Brain pericyte (primary cell): ENCODE measurements around the gene TCERG1L.

ENCODE experiments used
- DNase-seq: peaks from one replicate; pipeline ENCODE4 v3.0.0-alpha.2; 2012; ENCODE audit warnings: low read depth, low spot score

TCERG1L gene

DNA sequence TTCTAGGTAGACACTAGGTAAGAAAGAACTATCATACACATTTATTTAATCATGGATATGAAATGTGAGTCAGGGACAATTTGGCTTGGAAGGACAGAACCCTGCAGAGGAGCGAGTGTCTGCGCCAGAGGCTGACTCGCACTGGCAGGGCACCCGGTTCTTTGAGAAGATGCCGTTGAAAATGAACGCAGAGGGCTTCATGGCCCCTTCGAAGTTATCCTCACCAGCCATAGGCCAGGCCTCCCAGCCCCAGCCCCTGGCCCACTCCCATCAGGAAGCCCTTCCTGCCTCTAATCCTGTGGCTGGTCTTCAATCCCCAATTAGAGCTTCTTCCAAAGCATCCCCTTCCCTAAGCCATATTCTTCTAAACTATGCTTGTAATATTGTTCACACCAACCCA, 239.8 kb downstream of the TCERG1L start:
- DNase-seq: no peak

DNA sequence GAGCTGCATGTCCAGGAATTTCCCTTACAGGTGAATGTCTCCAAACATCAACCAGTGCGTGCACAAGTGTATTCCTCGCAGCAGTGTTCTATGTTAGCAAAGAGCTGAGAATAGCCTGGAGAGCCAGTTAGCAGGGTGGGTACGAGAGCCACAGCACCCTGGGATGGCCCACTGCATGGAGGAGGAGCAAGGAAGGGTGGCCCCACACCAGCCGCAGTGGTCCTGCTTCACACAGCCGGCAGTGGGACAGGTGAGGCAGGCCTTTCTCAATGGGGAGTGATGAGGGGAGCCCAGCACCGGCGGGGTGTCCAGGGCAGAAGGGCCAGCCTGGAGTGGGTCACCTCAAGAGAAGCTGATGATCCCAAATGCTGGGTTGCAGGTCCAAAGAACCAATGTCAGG, 240.7 kb downstream of the TCERG1L start:
- DNase-seq: no peak

DNA sequence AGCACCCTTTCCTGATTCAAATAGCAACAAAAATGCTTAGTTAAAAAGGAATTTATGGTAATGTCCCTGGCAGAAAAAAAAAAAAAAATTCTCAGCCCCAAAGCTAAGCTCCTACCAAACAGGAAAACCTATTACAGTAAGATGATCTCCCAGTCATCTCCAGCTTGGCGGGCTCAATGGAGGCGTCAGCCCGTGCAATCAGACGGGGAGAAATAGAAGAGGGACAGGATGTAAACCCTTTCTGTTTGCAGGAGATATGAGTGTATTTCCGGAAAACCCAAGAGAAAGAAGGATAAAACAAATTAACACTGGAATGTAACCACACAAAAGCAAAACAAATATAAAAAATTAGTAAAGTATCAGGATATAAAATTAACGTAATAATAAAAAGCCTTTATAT, 242.8 kb downstream of the TCERG1L start:
- no peak for DNase-seq

DNA sequence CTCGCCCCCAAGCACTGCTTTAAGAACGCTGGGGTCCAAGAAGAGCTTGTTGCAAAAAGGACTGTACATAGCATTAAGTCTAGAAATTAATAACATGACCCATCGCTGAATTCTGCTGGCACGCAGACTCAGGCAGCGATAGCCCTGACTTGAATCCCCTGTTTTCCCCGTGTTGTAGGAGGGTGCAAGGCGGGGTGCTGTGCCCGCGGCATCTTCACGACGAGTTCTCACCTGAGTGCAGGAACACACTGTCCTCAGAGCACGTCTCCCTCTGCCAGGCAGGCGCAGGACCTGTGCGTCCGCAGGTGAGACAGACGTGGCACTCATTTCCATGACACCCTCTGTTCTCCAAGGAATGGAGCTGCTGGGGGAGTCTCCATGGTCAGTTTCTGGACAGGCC, 243.2 kb downstream of the TCERG1L start:
- no peak for DNase-seq

DNA sequence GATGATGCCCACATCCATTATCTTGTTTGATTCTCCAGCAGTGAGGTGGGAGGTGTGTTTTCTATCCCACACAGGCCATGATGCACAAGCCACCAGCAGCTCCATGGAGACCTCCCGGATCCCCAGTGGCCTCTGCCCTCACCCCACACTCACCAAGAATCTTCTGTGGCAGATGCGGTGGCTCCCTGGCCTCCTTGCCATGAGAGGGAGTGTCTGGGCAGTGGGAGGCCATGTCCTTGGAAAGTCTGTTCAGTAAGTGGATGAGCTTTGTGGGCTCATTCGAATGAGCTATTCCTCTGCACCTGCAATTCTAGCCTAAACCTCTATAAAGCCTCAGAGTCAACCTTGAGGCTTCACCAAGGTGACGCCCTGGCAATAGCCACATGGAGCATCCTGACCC, 243.8 kb downstream of the TCERG1L start:
- no peak for DNase-seq

DNA sequence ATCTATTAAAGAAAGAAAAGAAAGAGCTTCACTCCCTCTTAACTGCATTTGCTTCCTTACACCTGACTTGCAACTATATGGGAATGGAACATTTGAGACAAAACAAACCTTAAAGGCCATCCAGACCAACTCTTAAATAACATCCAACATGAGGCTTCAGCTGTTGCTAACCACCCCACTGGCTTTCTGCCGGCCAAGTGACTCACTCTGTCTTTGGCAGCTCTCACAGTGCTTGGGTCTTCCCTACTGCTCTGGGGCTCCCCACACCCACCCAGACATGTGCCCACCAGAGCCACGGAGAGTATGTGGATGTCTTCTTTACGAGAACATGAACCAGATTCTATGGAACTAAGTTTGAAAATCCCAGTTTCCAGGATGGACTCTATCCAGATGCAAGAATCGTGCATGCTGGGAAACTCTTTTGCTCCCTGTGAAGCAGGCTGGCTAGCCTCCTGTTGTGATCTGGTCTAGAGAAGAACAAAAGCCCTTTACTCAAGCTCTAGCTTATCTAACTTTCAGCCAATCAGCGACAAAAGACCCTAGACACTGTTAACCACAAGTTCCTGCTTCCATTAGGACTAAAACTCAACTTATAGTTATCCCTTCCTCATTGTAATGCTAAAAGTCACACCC, 245.7 kb downstream of the TCERG1L start:
- DNase-seq: no peak

DNA sequence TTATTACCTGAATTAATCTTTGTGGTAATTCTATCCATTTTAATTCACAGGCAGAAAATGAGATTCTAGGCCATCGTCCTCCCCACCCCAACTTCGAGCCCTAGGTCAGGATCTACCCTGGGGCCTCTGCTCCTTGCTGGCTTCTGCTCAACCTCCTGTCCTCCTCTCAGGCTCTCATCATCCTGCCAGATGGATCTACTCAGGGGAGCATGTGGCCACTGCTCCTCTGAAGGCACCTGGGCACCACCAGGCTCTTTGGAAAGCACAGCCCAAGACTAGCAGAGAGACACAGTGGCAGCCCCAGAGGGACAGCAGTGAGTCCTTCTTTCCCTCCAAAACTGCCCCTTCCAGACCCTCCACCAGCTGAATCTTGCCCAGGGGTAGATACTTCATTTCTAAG, 248.2 kb downstream of the TCERG1L start:
- no peak for DNase-seq

DNA sequence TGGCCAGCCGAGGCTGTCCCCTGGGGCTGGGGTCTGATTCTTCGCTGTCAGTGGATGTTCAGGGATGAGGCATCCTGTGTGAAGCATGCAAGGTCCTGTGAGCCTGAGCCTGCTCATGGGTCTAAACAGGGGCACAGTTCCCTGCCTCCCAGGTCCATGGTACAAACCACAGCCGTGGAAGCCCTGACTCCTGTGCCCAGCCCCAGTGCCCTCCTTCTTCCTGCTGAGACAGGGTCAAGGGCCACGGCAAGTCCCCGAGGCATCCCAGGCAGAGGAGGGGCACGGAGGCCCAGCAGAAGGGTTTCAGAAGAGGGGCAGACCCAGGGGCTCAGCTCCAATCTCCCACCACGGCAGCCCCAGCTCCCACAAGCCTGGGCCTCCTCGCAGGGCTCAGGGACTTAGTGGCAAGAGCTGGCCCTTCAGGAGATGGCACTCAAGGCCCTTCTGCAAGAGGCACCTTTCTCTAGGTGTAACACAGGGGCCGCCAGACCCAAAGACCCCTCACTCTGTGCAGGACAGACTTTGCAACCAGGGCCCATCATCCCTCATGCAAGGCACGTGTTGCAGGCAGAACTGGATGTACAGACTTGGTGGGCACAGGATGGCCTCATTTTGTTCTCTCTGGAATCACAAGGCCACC, 248.8 kb downstream of the TCERG1L start:
- DNase-seq: no peak

DNA sequence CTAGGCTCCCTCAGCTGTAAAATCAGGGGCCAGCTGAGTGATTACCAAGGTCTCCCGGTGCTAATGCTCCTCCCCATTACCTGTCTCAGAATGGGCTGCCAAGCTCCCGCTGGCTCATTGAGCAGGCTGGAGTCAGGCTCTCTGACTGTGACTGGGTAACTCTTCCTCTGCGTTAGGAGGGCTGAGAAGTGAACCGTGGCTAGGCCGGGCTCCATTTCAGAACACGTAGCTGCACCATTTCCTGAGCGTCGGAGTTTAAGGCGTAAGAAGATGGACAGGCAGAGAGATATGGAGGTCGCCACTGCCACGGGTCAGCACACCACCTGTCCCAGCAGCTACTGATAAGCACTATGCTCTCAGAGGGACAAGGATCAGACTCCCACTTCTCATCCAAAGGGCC, 250.3 kb downstream of the TCERG1L start:
- no peak for DNase-seq

DNA sequence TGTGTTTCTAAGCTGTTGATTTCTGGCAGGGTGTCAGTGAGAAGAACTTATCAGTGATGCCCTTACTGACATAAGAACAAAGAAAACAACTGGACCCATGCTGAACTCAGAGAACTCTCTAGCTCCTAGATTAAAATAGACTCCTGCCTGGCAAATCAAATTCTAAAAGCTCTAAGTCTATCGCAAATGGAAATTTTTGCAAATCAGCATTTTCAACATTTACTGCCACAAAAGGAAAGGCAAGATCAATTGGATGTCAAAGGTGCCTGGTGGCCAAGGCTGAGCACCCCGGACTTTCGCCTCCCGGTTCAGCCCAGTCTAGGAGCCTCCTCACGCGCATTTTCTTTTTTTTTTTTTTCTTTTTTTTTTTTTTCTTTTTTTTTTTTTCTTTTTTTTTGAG, 251.6 kb downstream of the TCERG1L start:
- DNase-seq: no peak

DNA sequence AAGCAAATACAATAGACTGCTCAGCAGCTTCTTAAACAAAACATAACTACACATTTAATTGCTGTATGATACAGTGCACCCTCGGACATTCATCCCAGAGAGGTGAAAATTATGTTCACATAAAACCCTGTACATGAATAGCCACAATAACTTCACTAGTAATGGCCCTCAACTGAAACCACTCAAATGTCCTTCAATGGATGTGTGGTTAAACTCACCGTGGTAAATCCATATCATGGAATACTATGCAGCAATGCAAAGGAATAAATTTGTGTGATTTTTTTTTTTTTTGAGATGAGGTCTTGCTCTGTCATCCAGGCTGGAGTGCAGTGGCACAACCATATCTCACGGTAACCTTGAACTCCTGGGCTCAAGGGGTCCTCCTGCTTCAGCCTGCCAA, 252.7 kb downstream of the TCERG1L start:
- no peak for DNase-seq

DNA sequence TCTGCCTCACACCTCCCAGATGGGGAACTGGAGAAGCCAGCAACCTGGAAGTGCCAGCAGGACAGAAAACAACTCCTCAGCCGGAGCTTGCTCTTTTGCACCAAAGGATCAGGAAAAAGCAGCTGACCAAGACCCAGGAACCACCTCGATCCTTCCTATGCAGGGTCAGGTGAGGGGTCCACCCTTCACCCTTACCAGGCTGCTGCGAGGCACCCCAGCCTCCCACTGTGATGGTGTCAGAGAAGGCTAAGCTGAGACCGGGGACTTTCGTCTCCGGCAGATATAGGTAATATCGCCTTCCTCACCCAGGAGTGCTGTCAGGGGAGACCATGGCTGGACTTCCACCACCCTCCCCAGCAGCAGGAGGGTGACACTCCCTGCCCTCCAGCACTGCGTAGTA, 254.7 kb downstream of the TCERG1L start:
- no peak for DNase-seq

DNA sequence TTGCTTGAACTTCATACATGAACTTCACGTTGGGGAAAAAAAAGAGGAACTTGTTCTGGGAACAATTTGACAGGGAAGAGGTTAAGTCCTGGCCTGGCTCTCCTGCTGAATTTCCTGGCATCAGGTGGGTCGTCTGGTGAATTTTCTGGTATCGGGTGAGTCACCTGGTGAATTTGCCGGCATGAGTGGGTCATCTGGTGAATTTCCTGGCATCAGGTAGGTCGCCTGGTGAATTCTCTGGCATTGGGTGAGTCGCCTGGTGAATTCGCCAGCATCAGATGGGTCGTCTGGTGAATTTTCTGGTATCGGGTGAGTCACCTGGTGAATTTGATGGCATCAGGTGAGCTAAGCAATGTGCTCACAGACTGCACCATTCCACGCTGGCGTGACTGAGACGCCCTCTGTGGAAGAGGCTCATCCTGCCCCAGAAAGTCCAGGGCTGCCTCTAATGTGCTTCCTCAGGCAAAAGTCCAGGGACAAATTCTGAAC, 255.4 kb downstream of the TCERG1L start:
- DNase-seq: no peak

DNA sequence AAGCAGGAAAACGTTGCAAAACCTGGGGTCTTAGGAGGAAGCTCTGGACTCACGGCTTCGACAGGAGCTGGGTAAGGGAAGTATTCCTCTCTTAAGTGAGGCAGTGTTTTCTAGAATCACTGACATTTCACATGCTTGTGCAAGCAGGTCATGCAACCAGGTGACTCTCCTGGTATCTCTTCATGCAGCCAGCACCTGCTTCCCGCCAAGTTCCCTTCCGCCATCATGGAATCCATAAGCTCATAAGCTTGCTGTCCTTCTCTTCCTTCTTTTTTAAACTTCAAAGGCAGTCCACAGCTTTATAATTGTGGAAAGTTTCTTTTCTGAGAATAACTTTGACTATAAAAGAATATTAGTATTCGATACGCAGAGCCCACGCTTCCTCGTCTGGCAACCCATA, 256.1 kb downstream of the TCERG1L start:
- DNase-seq: no peak

DNA sequence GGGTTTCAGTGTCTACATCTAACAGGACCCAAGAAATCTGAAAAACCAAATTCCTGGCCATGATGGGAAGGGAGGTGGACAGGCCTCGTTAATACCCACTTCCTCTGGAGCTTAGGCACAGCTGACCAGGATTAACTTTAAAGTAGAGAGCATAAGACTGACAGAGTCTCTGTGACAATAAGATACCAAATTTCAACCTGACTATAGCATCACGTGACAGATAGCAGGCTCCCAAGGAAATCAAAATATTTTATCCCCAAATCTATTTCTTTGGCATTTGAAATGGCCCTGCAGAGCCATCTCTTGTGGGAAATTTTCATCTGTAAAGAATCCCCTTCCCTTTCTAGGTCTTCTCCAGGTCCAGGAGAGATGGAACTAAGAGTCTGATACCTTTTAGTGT, 258.3 kb downstream of the TCERG1L start:
- no peak for DNase-seq

DNA sequence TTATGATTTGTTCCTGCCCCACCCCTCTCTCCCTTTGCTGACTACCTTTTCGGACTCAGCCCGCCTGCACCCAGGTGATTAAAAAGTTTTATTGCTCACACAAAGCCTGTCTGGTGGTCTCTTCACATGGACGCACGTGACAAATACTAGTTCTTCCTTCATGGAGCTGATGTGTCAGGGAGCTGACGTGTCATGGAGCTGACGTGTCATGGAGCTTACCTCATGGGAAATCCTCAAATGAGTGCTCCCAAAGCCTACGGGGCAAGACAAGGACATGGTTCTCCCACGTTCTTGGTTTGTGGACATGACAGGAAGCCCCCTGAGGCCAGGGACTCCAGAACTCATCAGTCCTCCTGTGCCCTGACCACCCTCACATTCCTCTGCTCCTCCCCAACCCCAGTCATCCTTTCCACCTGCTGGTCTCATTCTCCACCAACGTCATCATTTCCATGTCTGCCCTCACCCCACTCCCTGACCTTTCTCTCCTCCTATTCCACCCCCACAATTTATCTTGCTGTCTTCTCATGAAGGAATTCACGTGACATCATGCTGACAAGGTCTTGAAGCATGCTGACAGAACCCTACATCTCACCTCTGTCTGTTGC, 261.3 kb downstream of the TCERG1L start:
- no peak for DNase-seq

DNA sequence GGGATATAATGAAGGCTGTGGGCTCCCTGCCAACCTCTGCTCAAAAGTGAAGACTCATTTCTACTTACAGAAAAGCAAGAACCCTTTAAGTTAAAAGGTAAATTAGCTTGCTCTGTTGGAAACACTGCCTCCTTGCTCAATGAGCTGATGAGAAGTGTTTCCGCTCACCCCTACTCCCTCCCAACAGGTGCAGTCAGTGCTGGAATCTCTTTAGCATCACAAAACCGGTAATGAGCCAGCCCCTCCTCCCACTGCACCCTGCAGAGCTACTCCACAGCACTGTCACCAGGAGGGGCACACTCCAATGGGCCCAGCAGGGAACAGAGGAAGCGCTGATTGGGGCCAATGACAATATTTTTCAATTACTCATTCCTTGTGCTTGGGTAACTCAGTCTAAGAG, 262.5 kb downstream of the TCERG1L start:
- DNase-seq: no peak

DNA sequence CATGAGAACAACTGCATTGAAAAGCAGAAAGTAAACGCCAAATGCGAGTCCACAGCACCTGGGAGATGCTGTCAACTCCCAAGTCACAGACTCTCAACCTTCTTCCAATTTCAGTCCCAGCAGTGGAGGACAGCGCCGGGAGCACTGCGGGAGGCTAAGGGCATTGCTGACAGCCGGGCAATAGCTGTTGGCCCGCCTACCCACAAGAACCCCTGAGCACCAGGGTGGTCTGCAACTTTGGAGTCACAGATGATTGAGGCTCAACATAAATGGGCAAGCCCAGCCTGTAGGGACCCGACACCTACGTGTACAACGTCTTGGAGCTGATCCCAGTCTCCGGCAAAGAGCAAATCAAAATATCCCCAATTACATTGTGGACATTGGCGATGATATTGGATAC, 262.9 kb downstream of the TCERG1L start:
- no peak for DNase-seq

DNA sequence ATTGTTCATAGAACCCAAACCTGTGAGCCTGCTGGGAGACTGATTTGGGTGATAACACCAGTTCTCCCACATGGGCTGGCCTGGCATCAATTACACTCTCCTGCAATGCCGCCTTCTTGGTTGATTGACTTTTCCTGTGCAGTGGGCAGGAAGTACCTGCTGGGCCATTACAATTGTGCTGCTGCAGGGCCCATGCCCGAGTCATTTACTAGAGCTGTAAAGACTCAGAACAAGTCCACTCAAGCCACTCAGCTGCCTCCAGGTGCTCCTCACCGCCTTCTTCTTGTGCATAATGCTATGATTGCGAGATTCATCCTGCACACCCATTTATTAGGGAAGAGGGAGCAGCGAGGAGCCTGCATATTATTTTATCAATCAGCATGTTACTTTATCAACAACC, 264.0 kb downstream of the TCERG1L start:
- DNase-seq: no peak

DNA sequence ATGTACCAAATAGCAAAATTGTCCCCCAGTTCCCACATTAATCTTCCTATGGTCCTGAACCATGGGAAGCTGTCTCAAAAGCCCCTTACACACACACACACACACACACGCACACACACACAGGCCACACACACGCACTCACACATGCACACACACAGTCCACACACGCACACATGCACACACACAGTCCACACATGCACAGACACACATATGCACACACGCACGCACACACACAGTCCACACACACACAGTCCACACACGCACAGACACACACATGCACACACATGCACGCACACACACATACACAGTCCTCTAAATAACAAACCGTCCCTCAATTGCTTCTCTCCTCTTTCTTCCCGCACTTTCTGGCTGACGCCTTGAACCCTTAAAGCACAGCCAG, 265.3 kb downstream of the TCERG1L start:
- no peak for DNase-seq

DNA sequence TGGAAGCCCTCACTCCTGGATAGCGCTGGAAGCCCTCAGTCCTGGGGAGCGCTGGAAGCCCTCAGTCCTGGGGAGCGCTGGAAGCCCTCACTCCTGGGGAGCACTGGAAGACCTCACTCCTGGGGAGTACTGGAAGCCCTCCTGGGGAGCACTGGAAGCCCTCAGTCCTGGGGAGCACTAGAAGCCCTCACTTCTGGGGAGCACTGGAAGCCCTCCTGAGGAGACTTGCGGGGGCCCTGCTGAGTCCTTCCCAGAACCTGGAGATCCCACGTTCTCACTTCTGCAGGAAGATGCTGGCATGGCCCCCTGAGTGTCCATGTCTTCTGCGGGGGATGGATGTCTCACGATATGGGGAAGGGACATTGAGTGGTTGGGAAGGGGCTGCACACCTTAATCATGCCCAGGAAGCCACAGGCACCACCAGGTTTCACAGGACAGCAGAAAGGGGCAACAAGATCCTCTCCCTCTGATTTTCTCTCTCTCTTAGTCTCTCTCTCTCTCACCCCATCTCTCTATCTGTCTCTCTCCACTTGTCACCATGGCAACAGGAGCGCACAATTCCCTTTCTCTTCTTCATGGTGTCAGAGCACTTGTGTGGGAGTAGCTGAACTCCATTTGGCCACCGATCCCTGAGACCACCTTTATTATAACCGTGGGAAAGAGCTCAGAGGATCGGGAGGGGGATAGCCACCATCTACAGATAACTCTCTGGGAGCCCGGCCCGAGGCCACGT, 267.0 kb downstream of the TCERG1L start:
- DNase-seq: no peak

DNA sequence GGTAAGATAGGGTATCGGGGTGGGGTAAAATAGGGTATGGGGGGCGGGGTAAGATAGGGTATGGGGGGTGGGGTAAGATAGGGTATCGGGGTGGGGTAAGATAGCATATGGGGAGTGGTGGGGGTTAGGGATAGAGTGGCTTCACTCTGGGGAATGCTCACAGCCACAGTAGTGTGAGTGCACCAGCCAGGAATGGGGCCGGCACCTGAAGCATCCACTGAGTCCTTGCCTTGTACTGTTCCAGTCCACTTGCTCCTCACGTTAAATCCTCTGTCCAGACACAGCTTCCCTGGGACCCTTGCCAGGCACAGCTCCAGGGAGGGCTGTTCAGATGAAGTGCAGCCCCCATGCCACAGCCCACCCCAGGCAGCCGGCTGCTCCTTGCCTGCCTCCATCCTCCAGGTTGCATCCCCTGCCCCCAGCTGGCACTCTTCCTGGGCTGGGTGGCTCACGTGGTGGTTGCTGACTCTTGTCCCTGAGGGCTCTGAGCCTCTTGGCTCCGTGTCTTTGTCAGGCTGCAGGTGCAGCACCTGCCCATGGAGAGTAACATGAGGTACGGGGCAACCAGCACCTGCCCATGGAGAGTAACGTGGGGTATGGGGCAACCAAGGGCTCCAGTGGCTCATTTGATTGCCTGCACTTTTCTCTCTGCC, 268.4 kb downstream of the TCERG1L start:
- DNase-seq: no peak
